Measurements from ENCODE around the gene ZNF558.

DNA sequence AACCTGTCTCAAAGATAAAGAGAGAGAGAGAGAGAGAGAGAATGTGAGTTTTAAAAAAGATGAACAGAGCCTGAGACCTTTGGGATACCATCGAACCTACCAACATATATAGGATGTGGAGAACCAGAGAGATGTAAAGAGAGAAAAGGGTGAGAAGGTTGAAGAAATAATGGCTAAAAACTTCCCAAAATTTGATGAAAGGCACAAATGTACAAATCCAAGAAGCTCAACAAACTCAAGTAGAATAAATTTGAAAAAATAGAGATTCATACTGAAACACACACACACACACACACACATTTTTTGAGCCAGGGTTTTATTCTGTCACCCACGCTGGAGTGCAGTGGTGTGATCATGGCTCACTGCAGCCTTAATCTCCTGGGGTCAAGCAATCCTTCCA, 16.3 kb downstream of the ZNF558 start:
- TF ChIP-seq TAF1 (IDR thresholded peaks at IDR 0.05; ENCODE audit: borderline replicate concordance, insufficient read depth, low read length) (no peak), SIN3A (IDR thresholded peaks at IDR 0.05; ENCODE audit: borderline replicate concordance, insufficient read depth, low read length) (no peak), POLR2AphosphoS5 (IDR thresholded peaks at IDR 0.05; ENCODE audit: low read depth, low read length) (no peak), FOXP2 (optimal IDR thresholded peaks at IDR 0.05; ENCODE audit: borderline replicate concordance, extremely low read depth, extremely low read length, insufficient read depth) (no peak)

Data from PFSK-1 (cell line).